ENCODE data around the gene PALM2AKAP2. TPM values are rescaled to one million over a fixed set of nuclear protein-coding genes. Genes with fewer than 3 reads are reported as not detected.

The PALM2AKAP2 gene
- polyA plus RNA-seq, 1 donor from 2014 or later = 0.41 TPM

GRCh38 chr9:109737295-109737694, 42.7 kb upstream of the PALM2AKAP2 start:
- Histone ChIP-seq H3F3A (ENCODE audit: insufficient read depth, low read length, poor library complexity, severe bottlenecking) (no peaks in the 10 kb centered on the region), H3K79me2 (replicated peaks; ENCODE audit: insufficient read depth, low read length) (no peaks in the 10 kb centered on the region), H3K27me3 (ENCODE audit: insufficient read depth, low read depth, low read length) (no peaks in the 10 kb centered on the region), H3K4me3 (ENCODE audit: low read length) (no peak overlapping the region), H3K27ac (ENCODE audit: low read length) (no peak overlapping the region), H2AFZ (ENCODE audit: low read depth, low read length) (no peak overlapping the region), H3K4me2 (ENCODE audit: low read length) (no peak overlapping the region), H3K9me2 (ENCODE audit: insufficient read depth, low read length) (no peaks in the 10 kb centered on the region), H3K9me3 (ENCODE audit: low read length) (no peaks in the 10 kb centered on the region), H3K9ac (ENCODE audit: low read length) (no peak overlapping the region), H4K20me1 (ENCODE audit: insufficient read depth) (no peaks in the 10 kb centered on the region), H3K36me3 (ENCODE audit: insufficient read depth, low read length) (no peaks in the 10 kb centered on the region)
- TF ChIP-seq EZH2 (IDR thresholded peaks at IDR 0.05; ENCODE audit: borderline replicate concordance, insufficient read depth, low read length, poor library complexity, severe bottlenecking) = no peak
- no peak for TF ChIP-seq SMC3 (conservative IDR thresholded peaks at IDR 0.05; ENCODE audit: poor library complexity)
- TF ChIP-seq MXI1 (conservative IDR thresholded peaks at IDR 0.05; ENCODE audit: poor library complexity, severe bottlenecking) = no peak
- TF ChIP-seq RAD21 (conservative IDR thresholded peaks at IDR 0.05) = no peak
- TF ChIP-seq POLR2AphosphoS5 (IDR thresholded peaks at IDR 0.05) = no peak
- no peak for TF ChIP-seq REST (IDR thresholded peaks at IDR 0.05; ENCODE audit: borderline replicate concordance)
- no peak for TF ChIP-seq EP300 (conservative IDR thresholded peaks at IDR 0.05; ENCODE audit: poor library complexity, severe bottlenecking)
- no peak for TF ChIP-seq CTCF (IDR thresholded peaks at IDR 0.05; ENCODE audit: poor library complexity, severe bottlenecking)
- no peak for TF ChIP-seq TAF1 (IDR thresholded peaks at IDR 0.05; ENCODE audit: low read depth)

- H3K9me2 ChIP-seq (ENCODE audit: insufficient read depth, low read length) = no peaks in the 10 kb centered on the region
- no peaks in the 10 kb centered on the region for H3F3A ChIP-seq (ENCODE audit: insufficient read depth, low read length, poor library complexity, severe bottlenecking)
- no peak overlapping the region for H3K4me3 ChIP-seq (ENCODE audit: low read length)
- TF ChIP-seq TAF1 (IDR thresholded peaks at IDR 0.05; ENCODE audit: low read depth) (no peak), POLR2AphosphoS5 (IDR thresholded peaks at IDR 0.05) (no peak), RAD21 (conservative IDR thresholded peaks at IDR 0.05) (no peak)
- H3K9me3 ChIP-seq (ENCODE audit: low read length) = no peaks in the 10 kb centered on the region
- H3K79me2 ChIP-seq (replicated peaks; ENCODE audit: insufficient read depth, low read length) = no peaks in the 10 kb centered on the region
- no peak overlapping the region for H3K9ac ChIP-seq (ENCODE audit: low read length)
- H3K36me3 ChIP-seq (ENCODE audit: insufficient read depth, low read length) = no peaks in the 10 kb centered on the region
- H2AFZ ChIP-seq (ENCODE audit: low read depth, low read length) = no peak overlapping the region
- H3K27ac ChIP-seq (ENCODE audit: low read length) = no peak overlapping the region
- no peaks in the 10 kb centered on the region for H4K20me1 ChIP-seq (ENCODE audit: insufficient read depth)
- no peaks in the 10 kb centered on the region for H3K27me3 ChIP-seq (ENCODE audit: insufficient read depth, low read depth, low read length)
- no peak overlapping the region for H3K4me2 ChIP-seq (ENCODE audit: low read length)
Measured at GRCh38 chr9:109739760-109740159, 40.2 kb upstream of the PALM2AKAP2 start.

Data from neural cell (in vitro differentiated cells).